Uterus (tissue), 2 donors: Measurements from ENCODE around the gene PRKN.

Experiments
- CTCF ChIP-seq, 4 experiments: fragments of 200-600 bp in 2 of 4; fragments of 450-650 bp in 2 of 4; sonication (generic) in 2 of 4; IDR thresholded peaks; one replicate each; pipeline ENCODE4 v1.5.1; 2016 to 2019; ENCODE audit warnings: antibody characterized with exemption in 4 of 4, mild to moderate bottlenecking in 2 of 4, moderate library complexity in 1 of 4
- POLR2A ChIP-seq, 2 donors: fragments of 450-650 bp; IDR thresholded peaks; one replicate each; pipeline ENCODE4 v1.6.1; 2016; ENCODE audit warnings: antibody characterized with exemption in 2 of 2, mild to moderate bottlenecking in 1 of 2, moderate library complexity in 1 of 2

- TF ChIP-seq POLR2A (IDR thresholded peaks at IDR 0.05), result no peak
- TF ChIP-seq CTCF (IDR thresholded peaks at IDR 0.05), result no peak
Measured at GRCh38 chr6:162078667-162079066, 648.9 kb downstream of the PRKN start.
